Stimulated activated naive CD8-positive, alpha-beta T cell treated with anti-CD3 and anti-CD28 coated beads, Interleukin-15, amount 100 ng/mL, for 72 hours (primary cell): ENCODE results near the gene SLC38A6.
A peak's percentile ranks its signal among the peaks of the same experiment; 100 is the strongest.

Source experiments
- ATAC-seq: fragments of 150-1000 bp; cut with Tn5 transposase; 2 replicates; pipeline ENCODE4 v1.10.0; 2021; ENCODE audit warnings: mild to moderate bottlenecking, moderate library complexity
- DNase-seq, 2 donors: peaks; one replicate each; pipeline ENCODE4 v3.0.0; 2021 to 2022
- H3K27ac Mint-ChIP-seq, 2 donors: one replicate each; pipeline ENCODE4 v1.8.0; 2022; ENCODE audit warnings: mild to moderate bottlenecking in 2 of 2, mixed read lengths in 2 of 2, moderate library complexity in 2 of 2
- H3K27me3 Mint-ChIP-seq: one replicate; pipeline ENCODE4 v1.8.0; 2022; ENCODE audit warnings: mixed read lengths
- H3K4me1 Mint-ChIP-seq: one replicate; pipeline ENCODE4 v1.8.0; 2022; ENCODE audit warnings: mild to moderate bottlenecking, mixed read lengths
- H3K4me3 Mint-ChIP-seq, 2 donors: one replicate each; pipeline ENCODE4 v1.8.0; 2022; ENCODE audit warnings: mild to moderate bottlenecking in 2 of 2, mixed read lengths in 2 of 2, moderate library complexity in 1 of 2
- H3K9me3 Mint-ChIP-seq, 2 donors: one replicate each; pipeline ENCODE4 v1.8.0; 2022; ENCODE audit warnings: mixed read lengths in 2 of 2

Gene SLC38A6

GRCh38 chr14:61099216-61099835, 118.3 kb downstream of the SLC38A6 start:
- H3K27ac Mint-ChIP-seq = no peak overlapping the region
- DNase-seq = no peak

GRCh38 chr14:61101803-61102548, 120.9 kb downstream of the SLC38A6 start:
- ATAC-seq = peak; percentile 45
- no peaks in the 10 kb centered on the region for H3K27me3 Mint-ChIP-seq
- no peak for DNase-seq
- no peaks in the 10 kb centered on the region for H3K9me3 Mint-ChIP-seq
- peaks cover 26% of the 10 kb centered on the region for H3K4me1 Mint-ChIP-seq
- peak overlapping the region in 1 of 2 donors; percentile 19 for H3K4me3 Mint-ChIP-seq
- H3K27ac Mint-ChIP-seq = peak overlapping the region; percentile 14 to 79

More at GRCh38 chr14:61099216-61099835, 118.3 kb downstream of the SLC38A6 start:
- no peak for ATAC-seq
- Mint-ChIP-seq H3K4me3 (no peak overlapping the region), H3K4me1 (peaks cover 26% of the 10 kb centered on the region), H3K27me3 (no peaks in the 10 kb centered on the region), H3K9me3 (peaks cover 0 to 12% of the 10 kb centered on the region in 2 donors)
